Right lobe of liver (tissue), 6 donors: ENCODE data around the gene MTHFD1L. TPM values are rescaled to one million over a fixed set of nuclear protein-coding genes. Genes with fewer than 3 reads are reported as not detected.
"Not testable (repeated sequence)": the region's sequence is repeated elsewhere in the genome, so short reads cannot be mapped to it uniquely, and the experiment has no call there.

ENCODE experiments used
- ATAC-seq, 4 donors: fragments of 200-7000 bp; cut with Tn5 transposase; one replicate each; pipeline ENCODE4 v1.9.1; 2020; ENCODE audit warnings: mild to moderate bottlenecking in 4 of 4, moderate library complexity in 4 of 4
- DNase-seq, 3 donors: peaks; one replicate each; pipeline ENCODE4 v3.0.0-alpha.2; 2020
- H3K27ac ChIP-seq, 3 donors: fragments of 200-600 bp; one replicate each; pipeline ENCODE4 v1.8.0; 2022
- H3K27me3 ChIP-seq, 2 donors: fragments of 200-600 bp; one replicate each; pipeline ENCODE4 v1.8.0; 2022
- H3K36me3 ChIP-seq, 4 donors: fragments of 200-600 bp; sonication (generic) in 1 of 4; one replicate each; pipeline versions ENCODE4 v1.5.1 to v1.8.0; 2017 to 2022; ENCODE audit warnings: control low read depth in 1 of 4
- H3K4me1 ChIP-seq, 4 donors: fragments of 200-600 bp; sonication (generic) in 1 of 4; one replicate each; pipeline versions ENCODE4 v1.5.1 to v1.8.0; 2017 to 2022; ENCODE audit warnings: control low read depth in 1 of 4
- H3K4me3 ChIP-seq, 3 donors: fragments of 200-600 bp; one replicate each; pipeline ENCODE4 v1.8.0; 2022
- H3K9me3 ChIP-seq, 4 donors: fragments of 200-600 bp; sonication (generic) in 1 of 4; one replicate each; pipeline versions ENCODE4 v1.5.1 to v1.8.0; 2017 to 2022; ENCODE audit warnings: control low read depth in 1 of 4
- POLR2A ChIP-seq: fragments of 450-650 bp; IDR thresholded peaks from one replicate; pipeline ENCODE4 v1.6.1; 2017; ENCODE audit warnings: antibody characterized with exemption, mild to moderate bottlenecking
- WGBS: methylation state at CpG from one replicate; pipeline ENCODE4 v1.1.6; 2018; ENCODE audit warnings: low coverage, low lambda C conversion rate; ENCODE audit not compliant: insufficient coverage; ENCODE audit errors: missing lambda C conversion rate; 5-methylcytosine and 5-hydroxymethylcytosine counted together
- intact Hi-C, 2 donors: fragments of 100-400 bp; cut with DNase I; formaldehyde crosslinking; loops; one replicate each; pipeline versions ENCODE4 v1.11.2 to v1.14.1; 2022
- long read RNA-seq: library from polyadenylated mRNA; unstranded; transcript quantifications from one replicate; pipeline ENCODE4 v2.0.0, GENCODE V29; 2019
- total RNA-seq, 6 experiments: library from RNA; depleted of rRNA in 2 of 6; stranded (reverse); fragments of >200 nt in 2 of 6; fragmentation: NEBNext Ultra II Directional in 3 of 6; extraction: Animal tissue kit (Norgen Biotek cat#: 25700) in 3 of 6; gene quantifications; one replicate each; pipeline versions ENCODE4 v1.1.0 to v1.2.4, GENCODE V29; 2016 to 2023
- TF ChIP-seq, protein P1 (sequence below), 4 donors: fragments of 200-600 bp in 3 of 4; fragments of 450-650 bp in 1 of 4; IDR thresholded peaks; one replicate each; pipeline versions ENCODE4 v1.5.1 to v1.8.0; 2016 to 2022; ENCODE audit warnings: antibody characterized with exemption in 4 of 4, mild to moderate bottlenecking in 2 of 4
- donor health status: DM: no; HTN: yes; CAD: no.
- donor health status: DM: no; HTN: no; CAD: no.
- donor health status: DM: no; HTN: no; CAD: no.
- donor health status: DM: no; HTN: yes; CAD: no.
- donor health status: DM: no; HTN: yes; CAD: no.

The MTHFD1L gene
- 10 to 100 TPM in 1 of 6 experiments, 1 to 10 TPM in 5; 1.7 to 11.5 (median 4.9) TPM for total RNA-seq
- long read RNA-seq, partial matches to known transcripts, result 0 of 1 reads
- long read RNA-seq, other reads (novel, unspliced or antisense), result 1 of 1 reads

DNA sequence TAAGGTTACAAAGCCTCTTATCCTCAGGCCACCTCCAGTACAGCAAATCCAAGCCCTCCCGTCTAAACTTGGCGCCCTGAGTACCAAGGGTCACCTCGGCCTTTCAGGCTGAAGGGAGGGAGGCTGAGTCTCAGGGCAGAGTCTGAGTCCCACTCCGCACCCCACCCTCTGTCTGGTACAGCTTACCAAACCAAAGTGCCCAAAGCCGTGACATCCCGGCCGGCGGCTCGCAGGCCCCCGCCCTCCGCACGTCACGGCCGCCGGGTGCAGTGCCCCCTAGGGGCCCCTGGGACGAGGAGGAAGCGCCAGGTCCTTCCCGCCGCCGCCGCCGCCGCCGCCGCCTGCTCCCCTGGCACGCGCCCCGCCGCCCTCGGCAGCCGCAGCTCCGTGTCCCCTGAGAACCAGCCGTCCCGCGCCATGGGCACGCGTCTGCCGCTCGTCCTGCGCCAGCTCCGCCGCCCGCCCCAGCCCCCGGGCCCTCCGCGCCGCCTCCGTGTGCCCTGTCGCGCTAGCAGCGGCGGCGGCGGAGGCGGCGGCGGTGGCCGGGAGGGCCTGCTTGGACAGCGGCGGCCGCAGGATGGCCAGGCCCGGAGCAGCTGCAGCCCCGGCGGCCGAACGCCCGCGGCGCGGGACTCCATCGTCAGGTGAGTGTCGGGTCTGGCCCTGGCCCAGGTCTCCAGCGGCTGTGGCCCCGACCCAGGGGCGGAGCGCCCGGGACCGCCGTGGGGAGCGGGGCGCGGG, at the start of gene MTHFD1L:
MTHFD1L (plus strand) TSS at position 297 of the 741 bp plus-strand sequence; CDS start at position 418, 121 bp downstream.
- 0% methylated on average over 4 of the region's 82 CpGs for WGBS
- intact Hi-C loops, result no loop called here
- DNase-seq (peak; percentile 73 to 87 (median 78)), ATAC-seq (peak; percentile 81 to 87 (median 84))
- H3K27me3 ChIP-seq, result no peaks in the 10 kb centered on the region
- peak within 1 kb of the TSS; percentile 77 to 82 (median 77) for H3K4me3 ChIP-seq
- H3K9me3 ChIP-seq, result no peaks in the 10 kb centered on the region
- H3K27ac ChIP-seq, result peak within 1 kb of the TSS; percentile 67 to 89 (median 67)
- TF ChIP-seq POLR2A, result peak; percentile 70
- TF ChIP-seq, protein P1, sequence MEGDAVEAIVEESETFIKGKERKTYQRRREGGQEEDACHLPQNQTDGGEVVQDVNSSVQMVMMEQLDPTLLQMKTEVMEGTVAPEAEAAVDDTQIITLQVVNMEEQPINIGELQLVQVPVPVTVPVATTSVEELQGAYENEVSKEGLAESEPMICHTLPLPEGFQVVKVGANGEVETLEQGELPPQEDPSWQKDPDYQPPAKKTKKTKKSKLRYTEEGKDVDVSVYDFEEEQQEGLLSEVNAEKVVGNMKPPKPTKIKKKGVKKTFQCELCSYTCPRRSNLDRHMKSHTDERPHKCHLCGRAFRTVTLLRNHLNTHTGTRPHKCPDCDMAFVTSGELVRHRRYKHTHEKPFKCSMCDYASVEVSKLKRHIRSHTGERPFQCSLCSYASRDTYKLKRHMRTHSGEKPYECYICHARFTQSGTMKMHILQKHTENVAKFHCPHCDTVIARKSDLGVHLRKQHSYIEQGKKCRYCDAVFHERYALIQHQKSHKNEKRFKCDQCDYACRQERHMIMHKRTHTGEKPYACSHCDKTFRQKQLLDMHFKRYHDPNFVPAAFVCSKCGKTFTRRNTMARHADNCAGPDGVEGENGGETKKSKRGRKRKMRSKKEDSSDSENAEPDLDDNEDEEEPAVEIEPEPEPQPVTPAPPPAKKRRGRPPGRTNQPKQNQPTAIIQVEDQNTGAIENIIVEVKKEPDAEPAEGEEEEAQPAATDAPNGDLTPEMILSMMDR (IDR thresholded peaks at IDR 0.05), result peak; percentile 58 to 79 (median 63)
- H3K4me1 ChIP-seq, result peaks cover 0 to 7% (median 0%) of the 10 kb centered on the region in 4 donors
- no peaks in the 10 kb centered on the region for H3K36me3 ChIP-seq

- not testable (repeated sequence) for DNase-seq, H3K9me3 ChIP-seq, H3K4me1 ChIP-seq, H3K4me3 ChIP-seq, ATAC-seq, H3K27ac ChIP-seq, H3K27me3 ChIP-seq
- intact Hi-C loops, result loop anchor here in 1 of 2 donors (10.0 kb wide), 1 partner anchor 392 kb away; no protein-coding TSS in a partner anchor
- H3K36me3 ChIP-seq, result peaks cover 0 to 27% (median 2%) of the 10 kb centered on the region in 4 donors
- 88% methylated on average over 8 of the region's 8 CpGs for WGBS
Measured at GRCh38 chr6:150816554-150816953, 48.9 kb upstream of the MTHFD1L start.

DNA sequence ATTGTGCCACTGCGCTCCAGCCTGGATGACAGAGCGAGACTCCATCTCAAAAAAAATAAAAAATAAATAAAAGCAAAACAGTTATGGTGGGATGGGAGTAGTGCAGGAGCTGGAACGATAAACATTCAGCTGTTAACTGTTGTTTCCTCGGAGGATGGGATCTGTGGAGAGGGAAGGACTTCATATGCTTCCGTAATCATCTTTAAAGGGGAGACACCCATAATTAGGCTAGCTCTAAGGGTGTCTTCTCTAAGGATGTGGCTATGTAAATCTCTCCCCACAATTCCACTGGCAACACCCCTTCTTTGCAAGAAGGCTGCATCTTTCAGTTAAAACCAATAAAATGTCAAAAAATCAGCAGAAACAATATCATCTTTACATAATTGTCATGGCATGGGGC, 42.6 kb upstream of the MTHFD1L start:
- no peaks in the 10 kb centered on the region for H3K9me3 ChIP-seq
- DNase-seq (no peak), ATAC-seq (no peak)
- H3K36me3 ChIP-seq, result peaks cover 0 to 27% (median 2%) of the 10 kb centered on the region in 4 donors
- TF ChIP-seq POLR2A, result no peak
- TF ChIP-seq, protein P1 (IDR thresholded peaks at IDR 0.05), result no peak
- WGBS, result 93% methylated on average over 5 of the region's 5 CpGs
- no peak overlapping the region for H3K27ac ChIP-seq
- intact Hi-C loops, result no loop called here
- H3K4me3 ChIP-seq, result no peak overlapping the region
- H3K27me3 ChIP-seq, result no peaks in the 10 kb centered on the region
- no peaks in the 10 kb centered on the region for H3K4me1 ChIP-seq

DNA sequence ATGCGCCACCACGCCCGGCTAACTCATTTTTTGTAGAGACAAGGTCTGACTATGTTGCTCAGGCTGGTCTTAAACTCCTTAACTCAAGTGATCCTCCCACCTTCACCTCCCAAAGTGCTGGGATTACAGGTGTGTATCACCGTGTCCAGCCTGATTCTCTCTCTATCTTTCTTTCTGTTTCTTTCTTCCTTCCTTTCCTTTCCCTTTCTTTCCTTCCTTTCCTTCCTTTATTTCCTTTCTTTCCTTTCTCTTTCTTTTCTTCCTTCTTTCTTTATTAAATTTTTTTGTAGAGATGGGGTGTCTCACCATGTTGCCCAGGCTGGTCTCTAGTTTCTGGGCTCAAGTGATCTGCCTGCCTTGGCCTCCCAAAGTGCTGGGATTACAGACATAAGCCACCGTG, 38.7 kb upstream of the MTHFD1L start:
- intact Hi-C loops, result no loop called here
- TF ChIP-seq, protein P1 (IDR thresholded peaks at IDR 0.05), result no peak
- TF ChIP-seq POLR2A, result no peak

GRCh38 chr6:150828107-150828506, 37.4 kb upstream of the MTHFD1L start:
- 86% methylated on average over 9 of the region's 9 CpGs for WGBS
- DNase-seq, ATAC-seq, H3K4me1 ChIP-seq, H3K4me3 ChIP-seq, intact Hi-C loops, H3K27ac ChIP-seq, H3K27me3 ChIP-seq, H3K9me3 ChIP-seq, H3K36me3 ChIP-seq: not testable (repeated sequence)

More for the DNA sequence above, 38.7 kb upstream of the MTHFD1L start:
- 96% methylated on average over 5 of the region's 5 CpGs for WGBS
- Histone ChIP-seq H3K4me1 (no peaks in the 10 kb centered on the region), H3K36me3 (peaks cover 0 to 7% (median 0%) of the 10 kb centered on the region in 4 donors), H3K27me3 (no peaks in the 10 kb centered on the region), H3K4me3 (no peak overlapping the region), H3K27ac (no peak overlapping the region), H3K9me3 (no peaks in the 10 kb centered on the region)
- ATAC-seq (no peak), DNase-seq (no peak)
